ENCODE measurements around the gene CCDC195.

CCDC195 gene

GRCh38 chr2:224716201-224716600, at the start of gene CCDC195:
CCDC195 (minus strand) TSS chr2:224716365; CDS start chr2:224716365, 0 bp downstream.
- no peak for TF ChIP-seq JUND (IDR thresholded peaks at IDR 0.05; ENCODE audit: low read depth)
- in situ Hi-C loops (cut with HindIII; ENCODE audit: low pct_unique_long_range_greater_than_20kb, low sequenced_read_pairs): no loop called here
- no peak for DNase-seq (ENCODE audit: low read depth in 1 of 2, low spot score in 1 of 2)

- in situ Hi-C loops (cut with HindIII; ENCODE audit: low pct_unique_long_range_greater_than_20kb, low sequenced_read_pairs): no loop called here
- TF ChIP-seq JUND (IDR thresholded peaks at IDR 0.05; ENCODE audit: low read depth): no peak
- no peak for DNase-seq (ENCODE audit: low read depth in 1 of 2, low spot score in 1 of 2)
These were observed 48.5 kb upstream of the CCDC195 start for GRCh38 chr2:224764565-224765236.

- no peak for DNase-seq (ENCODE audit: low read depth in 1 of 2, low spot score in 1 of 2)
- TF ChIP-seq JUND (IDR thresholded peaks at IDR 0.05; ENCODE audit: low read depth): no peak
- in situ Hi-C loops (cut with HindIII; ENCODE audit: low pct_unique_long_range_greater_than_20kb, low sequenced_read_pairs): no loop called here
These were observed 41.9 kb upstream of the CCDC195 start for GRCh38 chr2:224757934-224758548.

- in situ Hi-C loops (cut with HindIII; ENCODE audit: low pct_unique_long_range_greater_than_20kb, low sequenced_read_pairs): no loop called here
- TF ChIP-seq JUND (IDR thresholded peaks at IDR 0.05; ENCODE audit: low read depth): no peak
- DNase-seq (ENCODE audit: low read depth in 1 of 2, low spot score in 1 of 2): no peak
These were observed 37.8 kb upstream of the CCDC195 start for GRCh38 chr2:224753743-224754540.

- no peak for TF ChIP-seq JUND (IDR thresholded peaks at IDR 0.05; ENCODE audit: low read depth)
- no peak for DNase-seq (ENCODE audit: low read depth in 1 of 2, low spot score in 1 of 2)
- in situ Hi-C loops (cut with HindIII; ENCODE audit: low pct_unique_long_range_greater_than_20kb, low sequenced_read_pairs): no loop called here
These were observed 36.0 kb upstream of the CCDC195 start for GRCh38 chr2:224751996-224752698.

- TF ChIP-seq JUND (IDR thresholded peaks at IDR 0.05; ENCODE audit: low read depth): no peak
- peak in 1 of 2 experiments; percentile 12 for DNase-seq (ENCODE audit: low read depth in 1 of 2, low spot score in 1 of 2)
- in situ Hi-C loops (cut with HindIII; ENCODE audit: low pct_unique_long_range_greater_than_20kb, low sequenced_read_pairs): no loop called here
These were observed 33.0 kb upstream of the CCDC195 start for GRCh38 chr2:224749136-224749535.

- in situ Hi-C loops (cut with HindIII; ENCODE audit: low pct_unique_long_range_greater_than_20kb, low sequenced_read_pairs): no loop called here
- no peak for DNase-seq (ENCODE audit: low read depth in 1 of 2, low spot score in 1 of 2)
- no peak for TF ChIP-seq JUND (IDR thresholded peaks at IDR 0.05; ENCODE audit: low read depth)
These were observed 31.6 kb upstream of the CCDC195 start for GRCh38 chr2:224747765-224748164.

GRCh38 chr2:224736227-224736626, 20.1 kb upstream of the CCDC195 start:
- TF ChIP-seq JUND (IDR thresholded peaks at IDR 0.05; ENCODE audit: low read depth): no peak
- no peak for DNase-seq (ENCODE audit: low read depth in 1 of 2, low spot score in 1 of 2)
- in situ Hi-C loops (cut with HindIII; ENCODE audit: low pct_unique_long_range_greater_than_20kb, low sequenced_read_pairs): no loop called here

- in situ Hi-C loops (cut with HindIII; ENCODE audit: low pct_unique_long_range_greater_than_20kb, low sequenced_read_pairs): no loop called here
- DNase-seq (ENCODE audit: low read depth in 1 of 2, low spot score in 1 of 2): no peak
- no peak for TF ChIP-seq JUND (IDR thresholded peaks at IDR 0.05; ENCODE audit: low read depth)
These were observed 18.8 kb upstream of the CCDC195 start for GRCh38 chr2:224734949-224735348.

GRCh38 chr2:224731665-224732064, 15.5 kb upstream of the CCDC195 start:
- TF ChIP-seq JUND (IDR thresholded peaks at IDR 0.05; ENCODE audit: low read depth): no peak
- no peak for DNase-seq (ENCODE audit: low read depth in 1 of 2, low spot score in 1 of 2)
- in situ Hi-C loops (cut with HindIII; ENCODE audit: low pct_unique_long_range_greater_than_20kb, low sequenced_read_pairs): no loop called here

GRCh38 chr2:224729435-224729834, 13.3 kb upstream of the CCDC195 start:
- in situ Hi-C loops (cut with HindIII; ENCODE audit: low pct_unique_long_range_greater_than_20kb, low sequenced_read_pairs): no loop called here
- no peak for TF ChIP-seq JUND (IDR thresholded peaks at IDR 0.05; ENCODE audit: low read depth)
- no peak for DNase-seq (ENCODE audit: low read depth in 1 of 2, low spot score in 1 of 2)

- in situ Hi-C loops (cut with HindIII; ENCODE audit: low pct_unique_long_range_greater_than_20kb, low sequenced_read_pairs): no loop called here
- TF ChIP-seq JUND (IDR thresholded peaks at IDR 0.05; ENCODE audit: low read depth): no peak
These were observed 8.2 kb upstream of the CCDC195 start for GRCh38 chr2:224724331-224724730.

More at GRCh38 chr2:224724331-224724730, 8.2 kb upstream of the CCDC195 start:
- DNase-seq (ENCODE audit: low read depth in 1 of 2, low spot score in 1 of 2): no peak
